SJSA1 (cell line): ENCODE data around the gene GRAMD1A. TPM values are rescaled to one million over a fixed set of nuclear protein-coding genes. Genes with fewer than 3 reads are reported as not detected.
"Not testable (repeated sequence)": the region's sequence is repeated elsewhere in the genome, so short reads cannot be mapped to it uniquely, and the experiment has no call there.

ENCODE experiments used
- DNase-seq, 2 experiments: peaks; one replicate each; pipeline ENCODE4 v3.0.0-alpha.2; 2015 to 2020; ENCODE audit warnings: low spot score in 2 of 2, low read depth in 1 of 2
- H3K27ac ChIP-seq: fragments of 250-450 bp; sonication (Bioruptor Pico); 2 replicates; pipeline ENCODE4 v1.5.1; 2020; ENCODE audit warnings: mild to moderate bottlenecking, moderate library complexity
- H3K27me3 ChIP-seq: fragments of 250-450 bp; sonication (Bioruptor Pico); replicated peaks from 2 replicates; pipeline ENCODE4 v1.5.1; 2020; ENCODE audit warnings: mild to moderate bottlenecking, moderate library complexity
- H3K36me3 ChIP-seq: fragments of 250-450 bp; sonication (Bioruptor Pico); 2 replicates; pipeline ENCODE4 v1.5.1; 2020; ENCODE audit warnings: mild to moderate bottlenecking
- H3K4me1 ChIP-seq: fragments of 250-450 bp; sonication (Bioruptor Pico); replicated peaks from 2 replicates; pipeline ENCODE4 v1.6.1; 2021; ENCODE audit warnings: mild to moderate bottlenecking
- H3K4me3 ChIP-seq: fragments of 250-450 bp; sonication (Bioruptor Pico); 2 replicates; pipeline ENCODE4 v1.5.1; 2020; ENCODE audit warnings: mild to moderate bottlenecking
- H3K9me3 ChIP-seq: fragments of 250-450 bp; sonication (Bioruptor Pico); replicated peaks from 2 replicates; pipeline ENCODE4 v1.5.1; 2020; ENCODE audit warnings: mild to moderate bottlenecking
- total RNA-seq: library from RNA; depleted of rRNA; stranded (reverse); fragments of >200 nt; shearing (Covaris generic); gene quantifications from 2 replicates; pipeline ENCODE4 v1.2.3, GENCODE V29; 2014

Gene GRAMD1A
- total RNA-seq, 1 experiment from 2014 or later: 21.6 TPM

GRCh38 chr19:34965505-34965904 is 34.6 kb upstream of the GRAMD1A start:
- H3K4me1 ChIP-seq: peaks cover 31% of the 10 kb centered on the region
- H3K9me3 ChIP-seq, H3K27me3 ChIP-seq, H3K27ac ChIP-seq, H3K4me3 ChIP-seq, H3K36me3 ChIP-seq, DNase-seq: not testable (repeated sequence)

- no peak for DNase-seq
- no peak overlapping the region for H3K4me3 ChIP-seq
- H3K36me3 ChIP-seq: no peaks in the 10 kb centered on the region
- H3K9me3 ChIP-seq: peaks cover 5% of the 10 kb centered on the region; the same call in 1 of the 2 replicates
- peaks cover 11% of the 10 kb centered on the region for H3K4me1 ChIP-seq
- H3K27me3 ChIP-seq: no peaks in the 10 kb centered on the region
- no peak overlapping the region for H3K27ac ChIP-seq
Observed at GRCh38 chr19:34967551-34967950, 32.6 kb upstream of the GRAMD1A start.

GRCh38 chr19:34969721-34970120 is 30.4 kb upstream of the GRAMD1A start:
- no peaks in the 10 kb centered on the region for H3K36me3 ChIP-seq
- no peak overlapping the region for H3K27ac ChIP-seq
- H3K4me3 ChIP-seq: no peak overlapping the region
- no peak for DNase-seq
- peaks cover 5% of the 10 kb centered on the region; the same call in 1 of the 2 replicates for H3K9me3 ChIP-seq
- no peaks in the 10 kb centered on the region for H3K27me3 ChIP-seq
- no peaks in the 10 kb centered on the region for H3K4me1 ChIP-seq

GRCh38 chr19:34970185-34970780 is 29.8 kb upstream of the GRAMD1A start:
- H3K27ac ChIP-seq, H3K4me1 ChIP-seq, H3K36me3 ChIP-seq, H3K9me3 ChIP-seq, H3K4me3 ChIP-seq, DNase-seq, H3K27me3 ChIP-seq: not testable (repeated sequence)

- no peak for DNase-seq
- no peaks in the 10 kb centered on the region for H3K27me3 ChIP-seq
- H3K4me3 ChIP-seq: no peak overlapping the region
- H3K4me1 ChIP-seq: no peaks in the 10 kb centered on the region
- H3K27ac ChIP-seq: no peak overlapping the region
- H3K9me3 ChIP-seq: peaks cover 5% of the 10 kb centered on the region; the same call in 1 of the 2 replicates
- no peaks in the 10 kb centered on the region for H3K36me3 ChIP-seq
Observed at GRCh38 chr19:34972163-34972705, 27.9 kb upstream of the GRAMD1A start.

- no peak overlapping the region for H3K27ac ChIP-seq
- H3K27me3 ChIP-seq: no peaks in the 10 kb centered on the region; the same call in 1 of the 2 replicates
- no peak for DNase-seq
- no peaks in the 10 kb centered on the region for H3K36me3 ChIP-seq
- H3K9me3 ChIP-seq: peaks cover 3% of the 10 kb centered on the region; the same call in 1 of the 2 replicates
- no peak overlapping the region for H3K4me3 ChIP-seq
- no peaks in the 10 kb centered on the region for H3K4me1 ChIP-seq
Observed at GRCh38 chr19:34974646-34975045, 25.5 kb upstream of the GRAMD1A start.

- DNase-seq: no peak
- no peaks in the 10 kb centered on the region; the same call in 1 of the 2 replicates for H3K27me3 ChIP-seq
- H3K36me3 ChIP-seq: no peaks in the 10 kb centered on the region
- H3K4me1 ChIP-seq: no peaks in the 10 kb centered on the region
- H3K4me3 ChIP-seq: no peak overlapping the region
- no peaks in the 10 kb centered on the region; the same call in 1 of the 2 replicates for H3K9me3 ChIP-seq
- H3K27ac ChIP-seq: no peak overlapping the region
Observed at GRCh38 chr19:34975056-34975455, 25.1 kb upstream of the GRAMD1A start.

- Histone ChIP-seq H3K4me3 (no peak overlapping the region), H3K36me3 (no peaks in the 10 kb centered on the region), H3K27ac (no peak overlapping the region), H3K27me3 (no peaks in the 10 kb centered on the region; the same call in 1 of the 2 replicates), H3K9me3 (no peaks in the 10 kb centered on the region), H3K4me1 (no peaks in the 10 kb centered on the region)
- no peak for DNase-seq
Observed at GRCh38 chr19:34976611-34977010, 23.5 kb upstream of the GRAMD1A start.

GRCh38 chr19:34979819-34980640 is 20.1 kb upstream of the GRAMD1A start:
- Histone ChIP-seq H3K9me3 (no peaks in the 10 kb centered on the region), H3K27ac (no peak overlapping the region), H3K4me3 (no peak overlapping the region), H3K36me3 (no peaks in the 10 kb centered on the region), H3K27me3 (no peaks in the 10 kb centered on the region; the same call in 1 of the 2 replicates), H3K4me1 (no peaks in the 10 kb centered on the region)
- DNase-seq: no peak

GRCh38 chr19:34982275-34982674 is 17.8 kb upstream of the GRAMD1A start:
- no peak overlapping the region for H3K4me3 ChIP-seq
- no peaks in the 10 kb centered on the region for H3K9me3 ChIP-seq
- H3K4me1 ChIP-seq: no peaks in the 10 kb centered on the region
- no peak for DNase-seq
- H3K36me3 ChIP-seq: no peaks in the 10 kb centered on the region
- H3K27ac ChIP-seq: no peak overlapping the region
- no peaks in the 10 kb centered on the region; the same call in 1 of the 2 replicates for H3K27me3 ChIP-seq

- Histone ChIP-seq H3K9me3 (no peaks in the 10 kb centered on the region), H3K4me1 (no peaks in the 10 kb centered on the region), H3K4me3 (no peak overlapping the region), H3K27ac (no peak overlapping the region), H3K27me3 (no peaks in the 10 kb centered on the region; the same call in 1 of the 2 replicates), H3K36me3 (no peaks in the 10 kb centered on the region)
- no peak for DNase-seq
Observed at GRCh38 chr19:34983786-34984185, 16.3 kb upstream of the GRAMD1A start.

- H3K4me3 ChIP-seq: no peak overlapping the region
- no peaks in the 10 kb centered on the region for H3K9me3 ChIP-seq
- no peak for DNase-seq
- H3K36me3 ChIP-seq: no peaks in the 10 kb centered on the region
- H3K27me3 ChIP-seq: no peaks in the 10 kb centered on the region
- H3K4me1 ChIP-seq: no peaks in the 10 kb centered on the region
- no peak overlapping the region for H3K27ac ChIP-seq
Observed at GRCh38 chr19:34984287-34984686, 15.8 kb upstream of the GRAMD1A start.

- no peak overlapping the region for H3K27ac ChIP-seq
- DNase-seq: no peak
- no peaks in the 10 kb centered on the region for H3K27me3 ChIP-seq
- no peak overlapping the region for H3K4me3 ChIP-seq
- no peaks in the 10 kb centered on the region for H3K4me1 ChIP-seq
- H3K36me3 ChIP-seq: no peaks in the 10 kb centered on the region
- H3K9me3 ChIP-seq: no peaks in the 10 kb centered on the region
Observed at GRCh38 chr19:34985249-34986022, 14.7 kb upstream of the GRAMD1A start.
